HepG2 (cell line): Measurements from ENCODE around the gene SEC24D. TPM values are rescaled to one million over a fixed set of nuclear protein-coding genes. Genes with fewer than 3 reads are reported as not detected.

Source experiments
- ADNP ChIP-seq: sonication (generic); formaldehyde crosslinking; IDR thresholded peaks from 2 replicates; pipeline ENCODE4 v1.4.0; 2020; ENCODE audit warnings: missing genetic modification reagents
- BRD4 ChIP-seq: sonication (generic); formaldehyde crosslinking; IDR thresholded peaks from 2 replicates; pipeline ENCODE4 v1.4.0; 2020; ENCODE audit warnings: missing genetic modification reagents
- DNMT3B ChIP-seq: conservative IDR thresholded peaks from 2 replicates; pipeline ENCODE4 v1.6.1; 2016; ENCODE audit warnings: missing biosample characterization, control low read depth
- ESRRA ChIP-seq: sonication (generic); formaldehyde crosslinking; IDR thresholded peaks from 2 replicates; pipeline ENCODE4 v1.5.1; 2020; ENCODE audit warnings: mild to moderate bottlenecking, low read depth, missing genetic modification reagents
- FOXC1 ChIP-seq: sonication (generic); formaldehyde crosslinking; IDR thresholded peaks from 2 replicates; pipeline ENCODE4 v1.8.0; 2022; ENCODE audit warnings: mild to moderate bottlenecking, missing genetic modification reagents, borderline replicate concordance
- FOXO1 ChIP-seq: sonication (generic); formaldehyde crosslinking; IDR thresholded peaks from 2 replicates; pipeline ENCODE4 v1.4.0; 2020; ENCODE audit warnings: missing genetic modification reagents
- HES4 ChIP-seq: sonication (generic); formaldehyde crosslinking; IDR thresholded peaks from 2 replicates; pipeline ENCODE4 v1.9.0; 2021; ENCODE audit warnings: mild to moderate bottlenecking, missing genetic modification reagents, borderline replicate concordance
- HOXA3 ChIP-seq: sonication (generic); formaldehyde crosslinking; IDR thresholded peaks from 2 replicates; pipeline ENCODE4 v1.5.0; 2020; ENCODE audit warnings: missing genetic modification reagents
- NR2F6 ChIP-seq, 2 experiments: IDR thresholded peaks; 2 replicates each; pipeline ENCODE4 v1.6.1; 2016; ENCODE audit warnings: antibody characterized with exemption in 1 of 2, mild to moderate bottlenecking in 1 of 2
- RBAK ChIP-seq: sonication (generic); formaldehyde crosslinking; IDR thresholded peaks from 2 replicates; pipeline ENCODE4 v1.5.1; 2020; ENCODE audit warnings: mild to moderate bottlenecking, missing genetic modification reagents
- SALL2 ChIP-seq: sonication (generic); formaldehyde crosslinking; IDR thresholded peaks from 2 replicates; pipeline ENCODE4 v1.8.1; 2023; ENCODE audit warnings: mild to moderate bottlenecking, missing genetic modification reagents, inconsistent platforms
- TCF7L2 ChIP-seq: IDR thresholded peaks from 2 replicates; pipeline ENCODE4 v1.6.1; 2011; ENCODE audit warnings: mild to moderate bottlenecking, low read depth, low read length, moderate library complexity
- U2AF1 ChIP-seq: fragments of 200-400 bp; formaldehyde crosslinking; optimal IDR thresholded peaks from 2 replicates; pipeline ENCODE3; 2017; ENCODE audit warnings: mild to moderate bottlenecking, low read depth, low read length
- ZFAT ChIP-seq: sonication (generic); formaldehyde crosslinking; conservative IDR thresholded peaks from 2 replicates; pipeline ENCODE4 v1.8.1; 2023; ENCODE audit warnings: missing genetic modification reagents, inconsistent platforms
- ZFP1 ChIP-seq: IDR thresholded peaks from 2 replicates; pipeline ENCODE4 v1.6.1; 2016
- ZKSCAN5 ChIP-seq: sonication (generic); formaldehyde crosslinking; IDR thresholded peaks from 2 replicates; pipeline ENCODE4 v1.5.1; 2020; ENCODE audit warnings: mild to moderate bottlenecking, missing genetic modification reagents
- ZKSCAN8 ChIP-seq: IDR thresholded peaks from 2 replicates; pipeline ENCODE4 v1.6.1; 2016; ENCODE audit warnings: borderline replicate concordance, missing genetic modification reagents, missing compliant biosample characterization
- ZNF207 ChIP-seq: fragments of 450-650 bp; IDR thresholded peaks from 2 replicates; pipeline ENCODE4 v1.6.1; 2016; ENCODE audit warnings: antibody characterized with exemption, borderline replicate concordance
- ZNF235 ChIP-seq: sonication (generic); formaldehyde crosslinking; IDR thresholded peaks from 2 replicates; pipeline ENCODE4 v1.8.1; 2023; ENCODE audit warnings: mild to moderate bottlenecking, missing genetic modification reagents, borderline replicate concordance
- ZSCAN25 ChIP-seq: sonication (generic); formaldehyde crosslinking; IDR thresholded peaks from 2 replicates; pipeline ENCODE4 v1.8.0; 2022; ENCODE audit warnings: mild to moderate bottlenecking, missing genetic modification reagents
- polyA plus RNA-seq, 8 experiments: library from polyadenylated mRNA; depleted of rRNA in 3 of 8; stranded (reverse) in 7 of 8; unstranded in 1 of 8; fragments of >200 nt; fragmentation: Illumina TruSeq in 4 of 8; extraction: Trizol in 4 of 8; gene quantifications; 2 replicates each; pipeline versions ENCODE4 v1.2.1 to v1.2.3, GENCODE V29; 2011 to 2016; ENCODE audit warnings: low read depth in 4 of 8, missing spikeins in 1 of 8, mixed read lengths in 1 of 8; ENCODE audit not compliant: insufficient read depth in 1 of 8
- total RNA-seq, 5 experiments: library from RNA; depleted of rRNA; stranded (reverse); fragments of >200 nt; fragmentation: Illumina TruSeq; extraction: Trizol; gene quantifications; 2 replicates each; pipeline ENCODE4 v1.2.3, GENCODE V29; 2016; ENCODE audit warnings: low read depth in 1 of 5
- TF ChIP-seq, protein P1 (sequence below): sonication (generic); formaldehyde crosslinking; IDR thresholded peaks from 2 replicates; pipeline ENCODE4 v1.4.0; 2020; ENCODE audit warnings: mild to moderate bottlenecking, missing genetic modification reagents
- TF ChIP-seq, protein P2 (sequence below): sonication (generic); formaldehyde crosslinking; IDR thresholded peaks from 2 replicates; pipeline ENCODE4 v1.4.0; 2020; ENCODE audit warnings: missing genetic modification reagents
- TF ChIP-seq, protein P3 (sequence below): sonication (generic); formaldehyde crosslinking; IDR thresholded peaks from 2 replicates; pipeline ENCODE4 v1.4.0; 2020; ENCODE audit warnings: missing genetic modification reagents, borderline replicate concordance
- TF ChIP-seq, protein P4 (sequence below): sonication (generic); IDR thresholded peaks from 2 replicates; pipeline ENCODE4 v1.6.1; 2016; ENCODE audit warnings: low read depth, borderline replicate concordance

SEC24D gene
- total and polyA plus RNA-seq, 2 of the 13 experiments (the other 11 are each of a cell fraction or from before 2014, with no cell fraction given) = 30.0 to 51.1 TPM

DNA sequence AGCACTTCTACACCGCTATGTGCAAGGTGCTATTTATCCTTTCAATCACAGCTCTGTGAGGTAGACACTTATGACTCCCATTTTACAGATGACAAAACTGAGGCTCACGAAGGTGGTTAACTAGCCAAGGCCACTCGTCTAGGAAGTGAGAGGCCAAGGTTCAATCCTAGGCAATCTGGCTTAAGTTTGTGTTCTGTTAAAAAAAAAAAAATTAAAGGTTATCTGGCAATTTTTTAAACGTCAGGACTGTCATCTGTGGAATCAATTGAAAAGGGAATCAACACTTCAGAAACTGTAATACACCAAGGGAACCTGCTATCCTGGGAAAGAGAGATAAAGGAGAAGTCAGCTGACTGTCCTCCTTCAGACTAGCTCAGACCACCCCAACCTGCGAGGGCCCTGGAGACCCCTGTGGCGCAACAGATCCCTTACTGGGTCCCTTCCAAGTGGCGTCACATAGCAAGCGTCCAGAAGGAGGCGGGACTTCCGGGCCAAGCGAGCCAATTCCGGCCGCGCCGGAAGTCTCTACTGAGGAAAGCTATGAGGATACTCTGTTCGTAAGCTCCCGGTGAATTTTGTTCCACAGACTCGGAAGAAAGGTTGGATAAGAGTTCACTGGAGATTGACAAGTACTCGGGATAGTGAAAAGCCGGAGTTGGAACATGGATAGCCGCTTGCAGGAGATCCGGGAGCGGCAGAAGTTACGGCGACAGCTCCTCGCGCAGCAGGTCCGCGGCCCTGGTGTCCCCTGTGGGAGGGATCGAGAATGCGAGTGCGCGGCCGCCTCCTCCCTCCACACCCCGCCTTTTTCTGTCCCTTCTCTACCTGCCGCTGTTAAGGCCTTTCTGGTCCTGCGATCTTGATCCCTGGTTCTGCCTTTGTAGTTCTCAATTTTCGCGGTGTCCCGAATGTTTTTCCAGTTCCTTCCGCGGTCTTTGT lies 150.8 kb downstream of the SEC24D start, which contains the start of gene METTL14 (continued):
- TF ChIP-seq ZFP1 (CRISPR knock-in tag) (0 out of 2 replicates have a peak, but pooled peaks have one; percentile 51), ADNP (CRISPR knock-in tag) (peak; percentile 96), ZNF235 (CRISPR knock-in tag) (no peak), FOXO1 (CRISPR knock-in tag) (no peak), ZKSCAN8 (CRISPR knock-in tag) (0 out of 2 replicates have a peak, but pooled peaks have one; percentile 33), RBAK (no peak), TCF7L2 (no peak), DNMT3B (no peak), U2AF1 (no peak), ZFAT (0 out of 2 replicates have a peak, but pooled peaks have one; percentile 48), ZKSCAN5 (CRISPR knock-in tag) (no peak), HES4 (CRISPR knock-in tag) (no peak), BRD4 (0 out of 2 replicates have a peak, but pooled peaks have one; percentile 55), ZSCAN25 (peak; percentile 89; the same call in 1 of the 2 replicates), ZNF207 (no peak), SALL2 (CRISPR knock-in tag) (peak; percentile 73; the same call in 1 of the 2 replicates), FOXC1 (CRISPR knock-in tag) (peak; percentile 67), ESRRA (0 out of 2 replicates have a peak, but pooled peaks have one; percentile 53), HOXA3 (CRISPR knock-in tag) (peak; percentile 90), NR2F6 (IDR thresholded peaks at IDR 0.05) (no peak), NR2F6 (CRISPR knock-in tag; IDR thresholded peaks at IDR 0.05) (0 out of 2 replicates have a peak, but pooled peaks have one; percentile 7)
- TF ChIP-seq, protein P1, sequence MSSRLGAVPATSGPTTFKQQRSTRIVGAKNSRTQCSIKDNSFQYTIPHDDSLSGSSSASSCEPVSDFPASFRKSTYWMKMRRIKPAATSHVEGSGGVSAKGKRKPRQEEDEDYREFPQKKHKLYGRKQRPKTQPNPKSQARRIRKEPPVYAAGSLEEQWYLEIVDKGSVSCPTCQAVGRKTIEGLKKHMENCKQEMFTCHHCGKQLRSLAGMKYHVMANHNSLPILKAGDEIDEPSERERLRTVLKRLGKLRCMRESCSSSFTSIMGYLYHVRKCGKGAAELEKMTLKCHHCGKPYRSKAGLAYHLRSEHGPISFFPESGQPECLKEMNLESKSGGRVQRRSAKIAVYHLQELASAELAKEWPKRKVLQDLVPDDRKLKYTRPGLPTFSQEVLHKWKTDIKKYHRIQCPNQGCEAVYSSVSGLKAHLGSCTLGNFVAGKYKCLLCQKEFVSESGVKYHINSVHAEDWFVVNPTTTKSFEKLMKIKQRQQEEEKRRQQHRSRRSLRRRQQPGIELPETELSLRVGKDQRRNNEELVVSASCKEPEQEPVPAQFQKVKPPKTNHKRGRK (CRISPR knock-in tag) = no peak
- TF ChIP-seq, protein P2, sequence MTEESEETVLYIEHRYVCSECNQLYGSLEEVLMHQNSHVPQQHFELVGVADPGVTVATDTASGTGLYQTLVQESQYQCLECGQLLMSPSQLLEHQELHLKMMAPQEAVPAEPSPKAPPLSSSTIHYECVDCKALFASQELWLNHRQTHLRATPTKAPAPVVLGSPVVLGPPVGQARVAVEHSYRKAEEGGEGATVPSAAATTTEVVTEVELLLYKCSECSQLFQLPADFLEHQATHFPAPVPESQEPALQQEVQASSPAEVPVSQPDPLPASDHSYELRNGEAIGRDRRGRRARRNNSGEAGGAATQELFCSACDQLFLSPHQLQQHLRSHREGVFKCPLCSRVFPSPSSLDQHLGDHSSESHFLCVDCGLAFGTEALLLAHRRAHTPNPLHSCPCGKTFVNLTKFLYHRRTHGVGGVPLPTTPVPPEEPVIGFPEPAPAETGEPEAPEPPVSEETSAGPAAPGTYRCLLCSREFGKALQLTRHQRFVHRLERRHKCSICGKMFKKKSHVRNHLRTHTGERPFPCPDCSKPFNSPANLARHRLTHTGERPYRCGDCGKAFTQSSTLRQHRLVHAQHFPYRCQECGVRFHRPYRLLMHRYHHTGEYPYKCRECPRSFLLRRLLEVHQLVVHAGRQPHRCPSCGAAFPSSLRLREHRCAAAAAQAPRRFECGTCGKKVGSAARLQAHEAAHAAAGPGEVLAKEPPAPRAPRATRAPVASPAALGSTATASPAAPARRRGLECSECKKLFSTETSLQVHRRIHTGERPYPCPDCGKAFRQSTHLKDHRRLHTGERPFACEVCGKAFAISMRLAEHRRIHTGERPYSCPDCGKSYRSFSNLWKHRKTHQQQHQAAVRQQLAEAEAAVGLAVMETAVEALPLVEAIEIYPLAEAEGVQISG (CRISPR knock-in tag) = peak; percentile 91
- TF ChIP-seq, protein P3, sequence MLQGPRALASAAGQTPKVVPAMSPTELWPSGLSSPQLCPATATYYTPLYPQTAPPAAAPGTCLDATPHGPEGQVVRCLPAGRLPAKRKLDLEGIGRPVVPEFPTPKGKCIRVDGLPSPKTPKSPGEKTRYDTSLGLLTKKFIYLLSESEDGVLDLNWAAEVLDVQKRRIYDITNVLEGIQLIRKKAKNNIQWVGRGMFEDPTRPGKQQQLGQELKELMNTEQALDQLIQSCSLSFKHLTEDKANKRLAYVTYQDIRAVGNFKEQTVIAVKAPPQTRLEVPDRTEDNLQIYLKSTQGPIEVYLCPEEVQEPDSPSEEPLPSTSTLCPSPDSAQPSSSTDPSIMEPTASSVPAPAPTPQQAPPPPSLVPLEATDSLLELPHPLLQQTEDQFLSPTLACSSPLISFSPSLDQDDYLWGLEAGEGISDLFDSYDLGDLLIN = peak; percentile 48; the same call in 1 of the 2 replicates
- TF ChIP-seq, protein P4, sequence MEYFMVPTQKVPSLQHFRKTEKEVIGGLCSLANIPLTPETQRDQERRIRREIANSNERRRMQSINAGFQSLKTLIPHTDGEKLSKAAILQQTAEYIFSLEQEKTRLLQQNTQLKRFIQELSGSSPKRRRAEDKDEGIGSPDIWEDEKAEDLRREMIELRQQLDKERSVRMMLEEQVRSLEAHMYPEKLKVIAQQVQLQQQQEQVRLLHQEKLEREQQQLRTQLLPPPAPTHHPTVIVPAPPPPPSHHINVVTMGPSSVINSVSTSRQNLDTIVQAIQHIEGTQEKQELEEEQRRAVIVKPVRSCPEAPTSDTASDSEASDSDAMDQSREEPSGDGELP = peak; percentile 61
